Measurements from ENCODE around the gene CCDC43. TPM values are rescaled to one million over a fixed set of nuclear protein-coding genes. Genes with fewer than 3 reads are reported as not detected.
A peak's percentile ranks its signal among the peaks of the same experiment; 100 is the strongest.

CCDC43 gene
- polyA plus RNA-seq (2011; rRNA removed) (13.4 and 18.0 TPM in 2 replicates), polyA minus RNA-seq (2011; rRNA and poly(A)+ RNA removed) (6.9 and 14.5 TPM in 2 replicates)

- ChIA-PET POLR2A (interaction anchor here (0.5 to 1.1 kb wide), 2 partner anchors 10 to 35 kb away, joined by 3 to 8 read pairs; no protein-coding TSS in a partner anchor), CTCF (interaction anchor here (1.1 kb wide), 1 partner anchor 17 kb away, joined by 3 read pairs; no protein-coding TSS in a partner anchor)
- no peak for TF ChIP-seq CTCF (IDR thresholded peaks at IDR 0.05; ENCODE audit: low read depth, low read length)
- peak within 1 kb of the TSS; percentile 94 for H3K27ac ChIP-seq (ENCODE audit: low read depth, low read length)
- no peaks in the 10 kb centered on the region for H3K27me3 ChIP-seq (ENCODE audit: control insufficient read depth, insufficient read depth, low read length)
- peak; percentile 92 for DNase-seq (ENCODE audit: low read depth, low spot score)
- H3K9me3 ChIP-seq (ENCODE audit: control insufficient read depth, insufficient read depth, low read length) = no peaks in the 10 kb centered on the region; the same call in 1 of the 2 replicates
- H3K4me3 ChIP-seq (ENCODE audit: low read depth, low read length) = peak within 1 kb of the TSS; percentile 92
Measured at GRCh38 chr17:44689477-44690217, at the start of gene CCDC43. CCDC43 (minus strand) TSS chr17:44689776; CDS start chr17:44689753, 23 bp downstream.

- TF ChIP-seq CTCF (IDR thresholded peaks at IDR 0.05; ENCODE audit: low read depth, low read length) = no peak
- POLR2A ChIA-PET = no interaction called here
- no peak overlapping the region for H3K4me3 ChIP-seq (ENCODE audit: low read depth, low read length)
- no peaks in the 10 kb centered on the region for H3K27me3 ChIP-seq (ENCODE audit: control insufficient read depth, insufficient read depth, low read length)
- CTCF ChIA-PET = no interaction called here
- no peak overlapping the region for H3K27ac ChIP-seq (ENCODE audit: low read depth, low read length)
- DNase-seq (ENCODE audit: low read depth, low spot score) = no peak
- no peaks in the 10 kb centered on the region for H3K9me3 ChIP-seq (ENCODE audit: control insufficient read depth, insufficient read depth, low read length)
Measured at GRCh38 chr17:44738214-44738906, 48.8 kb upstream of the CCDC43 start.

GRCh38 chr17:44736551-44737240, 47.1 kb upstream of the CCDC43 start:
- no peaks in the 10 kb centered on the region for H3K9me3 ChIP-seq (ENCODE audit: control insufficient read depth, insufficient read depth, low read length)
- ChIA-PET POLR2A (interaction anchor here (0.8 kb wide), 1 partner anchor 48 kb away, joined by 3 read pairs; no protein-coding TSS in a partner anchor), CTCF (interaction anchor here (0.7 kb wide), 1 partner anchor 120 kb away, joined by 3 read pairs; no protein-coding TSS in a partner anchor)
- DNase-seq (ENCODE audit: low read depth, low spot score) = no peak
- no peaks in the 10 kb centered on the region for H3K27me3 ChIP-seq (ENCODE audit: control insufficient read depth, insufficient read depth, low read length)
- H3K4me3 ChIP-seq (ENCODE audit: low read depth, low read length) = no peak overlapping the region
- TF ChIP-seq CTCF (IDR thresholded peaks at IDR 0.05; ENCODE audit: low read depth, low read length) = no peak
- H3K27ac ChIP-seq (ENCODE audit: low read depth, low read length) = peak overlapping the region; percentile 11

GRCh38 chr17:44734272-44734671, 44.7 kb upstream of the CCDC43 start:
- no peak overlapping the region for H3K4me3 ChIP-seq (ENCODE audit: low read depth, low read length)
- no peaks in the 10 kb centered on the region for H3K9me3 ChIP-seq (ENCODE audit: control insufficient read depth, insufficient read depth, low read length)
- POLR2A ChIA-PET = no interaction called here
- H3K27me3 ChIP-seq (ENCODE audit: control insufficient read depth, insufficient read depth, low read length) = no peaks in the 10 kb centered on the region
- TF ChIP-seq CTCF (IDR thresholded peaks at IDR 0.05; ENCODE audit: low read depth, low read length) = no peak
- H3K27ac ChIP-seq (ENCODE audit: low read depth, low read length) = no peak overlapping the region
- CTCF ChIA-PET = no interaction called here
- no peak for DNase-seq (ENCODE audit: low read depth, low spot score)

Measured in AG04450 (cell line).